PC-9 (cell line): ENCODE results near the gene CPA2.

ENCODE experiments used
- EZH2 ChIP-seq: fragments of 200-600 bp; sonication (generic); IDR thresholded peaks from 2 replicates; pipeline ENCODE4 v1.8.0; 2017; ENCODE audit warnings: antibody characterized with exemption, low read depth
- TF ChIP-seq, protein P1 (sequence below): fragments of 200-600 bp; sonication (generic); conservative IDR thresholded peaks from 2 replicates; pipeline ENCODE4 v1.6.1; 2017; ENCODE audit warnings: mixed run types, antibody characterized with exemption, mild to moderate bottlenecking, moderate library complexity

DNA sequence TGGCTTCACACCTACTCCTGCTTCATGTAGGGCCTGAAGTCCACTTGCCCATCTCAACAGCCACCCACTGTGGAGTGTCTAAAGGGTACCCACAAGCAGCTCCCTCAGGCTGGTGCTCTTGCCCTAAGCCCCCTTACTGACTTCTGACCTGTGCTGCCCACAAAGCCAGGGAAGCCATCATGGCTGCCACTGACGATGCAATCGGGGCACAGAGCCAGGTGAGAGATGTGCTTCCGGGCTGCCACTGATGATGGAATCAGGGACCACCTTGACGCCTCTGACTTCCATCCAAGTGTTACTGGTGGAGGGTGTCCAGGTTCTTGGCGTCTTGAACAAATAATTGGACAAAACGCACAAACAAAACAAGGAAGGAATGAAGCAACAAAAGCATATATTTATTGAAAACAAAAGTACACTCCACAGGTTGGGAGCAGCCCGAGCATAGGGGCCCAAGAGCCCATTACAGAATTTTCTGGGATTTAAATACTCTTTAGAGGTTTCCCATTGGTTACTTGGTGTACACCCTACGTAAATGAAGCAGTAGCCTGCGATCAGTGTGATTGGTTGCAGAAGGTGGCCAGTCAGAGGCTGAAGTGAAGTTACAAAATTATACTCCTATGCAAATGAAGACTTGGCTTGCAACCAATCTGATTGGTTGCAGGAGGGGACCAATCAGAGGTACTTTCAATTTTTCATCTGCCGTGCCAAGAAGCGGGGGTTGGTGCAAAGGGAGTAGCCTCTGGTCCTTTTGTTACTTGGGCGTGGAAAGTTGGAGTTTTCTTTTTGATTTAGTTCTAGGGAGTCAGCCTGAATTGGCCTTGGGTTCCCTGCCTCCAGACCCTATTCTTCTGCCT lies 4.5 kb downstream of the CPA2 start:
- TF ChIP-seq, protein P1, sequence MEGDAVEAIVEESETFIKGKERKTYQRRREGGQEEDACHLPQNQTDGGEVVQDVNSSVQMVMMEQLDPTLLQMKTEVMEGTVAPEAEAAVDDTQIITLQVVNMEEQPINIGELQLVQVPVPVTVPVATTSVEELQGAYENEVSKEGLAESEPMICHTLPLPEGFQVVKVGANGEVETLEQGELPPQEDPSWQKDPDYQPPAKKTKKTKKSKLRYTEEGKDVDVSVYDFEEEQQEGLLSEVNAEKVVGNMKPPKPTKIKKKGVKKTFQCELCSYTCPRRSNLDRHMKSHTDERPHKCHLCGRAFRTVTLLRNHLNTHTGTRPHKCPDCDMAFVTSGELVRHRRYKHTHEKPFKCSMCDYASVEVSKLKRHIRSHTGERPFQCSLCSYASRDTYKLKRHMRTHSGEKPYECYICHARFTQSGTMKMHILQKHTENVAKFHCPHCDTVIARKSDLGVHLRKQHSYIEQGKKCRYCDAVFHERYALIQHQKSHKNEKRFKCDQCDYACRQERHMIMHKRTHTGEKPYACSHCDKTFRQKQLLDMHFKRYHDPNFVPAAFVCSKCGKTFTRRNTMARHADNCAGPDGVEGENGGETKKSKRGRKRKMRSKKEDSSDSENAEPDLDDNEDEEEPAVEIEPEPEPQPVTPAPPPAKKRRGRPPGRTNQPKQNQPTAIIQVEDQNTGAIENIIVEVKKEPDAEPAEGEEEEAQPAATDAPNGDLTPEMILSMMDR, result no peak
- no peak for TF ChIP-seq EZH2
